ENCODE measurements around the gene PFN3. TPM values are rescaled to one million over a fixed set of nuclear protein-coding genes. Genes with fewer than 3 reads are reported as not detected.

The PFN3 gene
- total RNA-seq, 1 donor: not detected

DNA sequence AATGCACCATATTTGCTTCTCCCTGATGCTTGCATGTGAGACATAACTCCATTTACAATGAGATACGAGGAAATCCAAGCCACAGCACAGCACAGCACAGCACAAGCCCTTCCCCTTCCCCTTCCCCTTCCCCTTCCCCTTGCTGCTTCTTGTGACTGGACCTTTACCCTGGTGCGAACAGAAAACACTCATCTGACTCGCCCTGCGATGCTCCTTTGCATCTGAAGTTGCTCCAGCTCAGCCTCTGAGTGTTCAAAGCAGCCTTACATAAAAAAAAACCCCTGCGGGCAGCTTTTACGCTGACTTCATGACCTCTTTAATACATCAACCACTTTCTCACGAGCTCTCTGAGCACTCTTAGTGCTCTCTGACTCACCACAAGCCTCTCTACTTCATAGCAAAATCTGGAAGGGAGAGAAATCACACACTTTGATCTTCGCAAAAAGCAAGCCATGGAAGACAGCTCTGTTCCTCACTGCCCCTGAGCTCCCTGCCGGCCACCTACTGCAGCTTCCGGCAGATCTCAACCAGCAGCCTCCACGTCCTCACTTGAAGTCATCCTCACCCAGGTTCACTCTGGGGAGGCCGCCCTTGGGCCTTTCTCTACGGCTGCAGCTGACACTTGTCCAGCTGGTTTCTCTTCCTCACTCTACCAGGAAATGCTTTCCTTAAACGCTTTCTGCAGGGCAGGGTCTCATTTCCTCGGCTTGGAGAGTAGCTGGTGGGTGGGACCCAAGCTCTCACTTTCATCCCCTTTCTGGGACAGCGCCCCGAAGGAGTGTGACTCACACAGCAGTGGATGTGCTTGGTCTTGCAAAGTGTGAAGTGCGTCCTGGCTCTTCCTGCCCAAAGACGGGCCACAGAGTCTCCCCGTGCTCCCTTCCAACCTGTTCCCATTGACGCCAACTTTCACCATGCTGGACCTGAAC lies 11.0 kb downstream of the PFN3 start:
- H3K4me3 ChIP-seq (ENCODE audit: low read depth, low read length): no peak overlapping the region
- TF ChIP-seq, protein P1, sequence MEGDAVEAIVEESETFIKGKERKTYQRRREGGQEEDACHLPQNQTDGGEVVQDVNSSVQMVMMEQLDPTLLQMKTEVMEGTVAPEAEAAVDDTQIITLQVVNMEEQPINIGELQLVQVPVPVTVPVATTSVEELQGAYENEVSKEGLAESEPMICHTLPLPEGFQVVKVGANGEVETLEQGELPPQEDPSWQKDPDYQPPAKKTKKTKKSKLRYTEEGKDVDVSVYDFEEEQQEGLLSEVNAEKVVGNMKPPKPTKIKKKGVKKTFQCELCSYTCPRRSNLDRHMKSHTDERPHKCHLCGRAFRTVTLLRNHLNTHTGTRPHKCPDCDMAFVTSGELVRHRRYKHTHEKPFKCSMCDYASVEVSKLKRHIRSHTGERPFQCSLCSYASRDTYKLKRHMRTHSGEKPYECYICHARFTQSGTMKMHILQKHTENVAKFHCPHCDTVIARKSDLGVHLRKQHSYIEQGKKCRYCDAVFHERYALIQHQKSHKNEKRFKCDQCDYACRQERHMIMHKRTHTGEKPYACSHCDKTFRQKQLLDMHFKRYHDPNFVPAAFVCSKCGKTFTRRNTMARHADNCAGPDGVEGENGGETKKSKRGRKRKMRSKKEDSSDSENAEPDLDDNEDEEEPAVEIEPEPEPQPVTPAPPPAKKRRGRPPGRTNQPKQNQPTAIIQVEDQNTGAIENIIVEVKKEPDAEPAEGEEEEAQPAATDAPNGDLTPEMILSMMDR (IDR thresholded peaks at IDR 0.05; ENCODE audit: insufficient read depth, low read depth, low read length): peak; percentile 2
- peak; percentile 96 for DNase-seq (ENCODE audit: low read depth)

DNA sequence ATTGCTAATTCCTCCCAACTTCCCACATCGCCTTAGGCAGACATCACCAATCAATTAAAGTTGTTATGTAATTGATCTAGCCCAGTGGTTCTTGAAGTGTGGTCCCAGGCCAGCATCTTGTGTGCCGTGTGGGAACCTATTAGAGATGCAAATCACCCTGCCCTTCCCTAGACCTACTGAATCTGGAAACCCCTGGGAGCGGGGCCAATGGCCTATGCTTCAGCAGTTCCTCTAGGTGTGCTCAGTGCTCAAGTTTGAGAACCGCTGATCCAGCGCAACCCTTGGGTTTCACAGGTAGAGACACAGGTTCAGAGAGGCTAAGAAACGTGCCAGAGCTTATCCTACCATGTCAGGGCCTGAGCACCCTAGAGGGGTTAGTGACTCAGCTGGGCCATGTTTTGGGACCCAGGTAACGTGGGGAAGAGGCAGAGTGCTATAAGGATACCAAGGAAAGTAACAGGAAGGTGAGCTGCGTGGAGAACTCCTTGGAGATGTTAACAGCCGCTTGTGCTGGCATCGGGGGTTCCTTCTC lies 11.9 kb downstream of the PFN3 start:
- TF ChIP-seq, protein P1 (IDR thresholded peaks at IDR 0.05; ENCODE audit: insufficient read depth, low read depth, low read length): no peak
- DNase-seq (ENCODE audit: low read depth): no peak
- H3K4me3 ChIP-seq (ENCODE audit: low read depth, low read length): no peak overlapping the region

DNA sequence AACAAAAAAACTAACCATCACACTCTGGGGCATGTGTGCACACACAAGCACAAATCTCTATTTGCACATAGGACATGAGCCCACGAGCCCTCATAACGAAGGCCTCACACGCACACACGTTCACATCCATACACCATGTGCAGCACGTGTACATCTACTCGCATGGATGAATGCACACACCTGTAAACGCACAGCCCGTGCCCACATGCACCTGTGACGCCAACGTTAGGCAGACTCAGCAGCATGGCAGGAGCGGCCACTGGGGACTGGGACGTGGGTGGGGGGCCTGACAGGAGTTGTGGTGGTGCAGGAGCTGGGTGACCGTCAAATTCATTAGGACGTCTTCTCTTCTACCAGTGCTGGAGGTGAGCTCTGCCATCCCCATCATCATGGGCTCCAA lies 13.1 kb downstream of the PFN3 start:
- TF ChIP-seq, protein P1 (IDR thresholded peaks at IDR 0.05; ENCODE audit: insufficient read depth, low read depth, low read length): no peak
- no peak overlapping the region for H3K4me3 ChIP-seq (ENCODE audit: low read depth, low read length)
- no peak for DNase-seq (ENCODE audit: low read depth)

DNA sequence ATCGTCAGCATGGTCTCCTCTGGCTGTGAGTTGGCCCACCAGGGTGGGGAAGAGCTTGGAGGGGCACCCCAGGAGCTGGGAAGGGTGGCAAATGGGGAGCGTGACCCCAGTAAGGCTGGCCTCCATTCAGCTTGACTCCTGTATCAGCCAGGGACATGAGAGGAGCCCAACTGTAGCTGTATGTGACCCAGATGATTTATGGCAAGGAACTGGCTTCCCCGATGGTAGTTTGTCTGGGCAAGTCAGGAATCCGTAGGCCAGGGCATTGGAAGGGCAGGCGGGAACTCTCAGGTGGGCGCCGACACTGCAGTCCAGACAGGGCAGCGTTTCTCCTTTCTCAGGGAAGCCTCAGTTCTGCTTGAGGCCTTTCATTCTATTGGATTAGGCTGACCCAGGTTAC lies 13.9 kb downstream of the PFN3 start:
- H3K4me3 ChIP-seq (ENCODE audit: low read depth, low read length): no peak overlapping the region
- TF ChIP-seq, protein P1 (IDR thresholded peaks at IDR 0.05; ENCODE audit: insufficient read depth, low read depth, low read length): no peak
- no peak for DNase-seq (ENCODE audit: low read depth)

DNA sequence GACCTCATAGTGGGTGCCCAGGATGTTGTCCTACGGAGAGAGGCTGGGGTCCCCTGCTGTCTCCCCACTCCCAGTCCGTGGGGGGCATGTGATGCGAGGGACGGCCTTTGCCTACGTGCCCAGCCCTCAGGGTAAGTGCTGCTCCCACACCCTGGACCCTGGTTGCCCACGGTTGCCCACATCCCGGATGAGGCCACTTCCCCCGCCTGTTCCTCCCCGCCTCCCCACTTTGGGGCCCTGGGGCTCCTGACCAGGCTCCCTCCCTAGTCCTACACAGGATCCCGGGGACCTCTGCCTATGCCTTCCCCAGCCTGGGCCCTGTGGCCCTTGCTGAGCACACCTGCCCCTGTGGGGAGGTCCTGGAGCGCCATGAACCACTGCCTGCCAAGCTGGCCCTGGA lies 14.7 kb downstream of the PFN3 start:
- TF ChIP-seq, protein P1 (IDR thresholded peaks at IDR 0.05; ENCODE audit: insufficient read depth, low read depth, low read length): no peak
- H3K4me3 ChIP-seq (ENCODE audit: low read depth, low read length): no peak overlapping the region
- DNase-seq (ENCODE audit: low read depth): no peak

DNA sequence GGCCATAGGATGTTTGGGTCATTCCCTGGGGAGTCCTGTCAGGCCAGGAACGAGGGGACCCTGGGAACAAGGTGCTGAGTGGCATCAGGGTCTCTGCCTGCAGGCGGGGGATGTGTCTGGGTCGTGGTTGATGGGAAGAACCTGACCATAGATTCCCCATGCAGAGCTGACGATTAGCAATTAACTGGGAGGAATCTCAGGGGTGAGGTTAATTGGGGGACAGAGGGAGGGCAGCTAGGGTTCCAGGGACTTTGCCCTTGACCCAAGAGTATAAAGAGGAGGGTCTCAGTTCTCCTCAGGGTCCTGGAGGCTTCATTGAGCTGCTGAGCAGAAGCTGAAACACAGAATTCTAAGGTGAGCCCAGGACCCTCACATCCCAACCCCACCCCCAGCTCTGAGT lies 16.3 kb downstream of the PFN3 start, which contains the start of gene SLC34A1:
Gene SLC34A1, plus strand, starts transcription at position 301 of the 400 bp plus-strand sequence. CDS start 1,308 bp downstream, outside the sequence.
- H3K4me3 ChIP-seq (ENCODE audit: low read depth, low read length): no peak within 1 kb of the TSS
- TF ChIP-seq, protein P1 (IDR thresholded peaks at IDR 0.05; ENCODE audit: insufficient read depth, low read depth, low read length): no peak
- no peak for DNase-seq (ENCODE audit: low read depth)

Data from fibroblast of villous mesenchyme (primary cell).